Lung (tissue), 12 donors: ENCODE measurements around the gene NSUN6. TPM values are rescaled to one million over a fixed set of nuclear protein-coding genes. Genes with fewer than 3 reads are reported as not detected.
A peak's percentile ranks its signal among the peaks of the same experiment; 100 is the strongest.

Experiments used
- ATAC-seq: fragments of 200-7000 bp; cut with Tn5 transposase; one replicate; pipeline ENCODE4 v1.9.1; 2020; ENCODE audit warnings: moderate number of reproducible peaks; ENCODE audit not compliant: insufficient read depth, low FRiP score
- DNase-seq, 3 donors: peaks; one replicate each; pipeline ENCODE4 v3.0.0-alpha.2; 2013 to 2017
- H3K27ac ChIP-seq, 2 donors: one replicate each; pipeline ENCODE4 v1.5.1; 2013; ENCODE audit warnings: mild to moderate bottlenecking in 2 of 2, moderate library complexity in 2 of 2, control low read depth in 1 of 2, inconsistent platforms in 1 of 2, low read depth in 1 of 2, low read length in 1 of 2
- H3K27me3 ChIP-seq, 3 donors: one replicate each; pipeline ENCODE4 v1.5.1; 2013; ENCODE audit warnings: low read length in 2 of 3; ENCODE audit not compliant: control insufficient read depth in 3 of 3, insufficient read depth in 3 of 3
- H3K36me3 ChIP-seq, 4 donors: one replicate each; pipeline ENCODE4 v1.5.1; 2013; ENCODE audit warnings: low read length in 4 of 4, mild to moderate bottlenecking in 1 of 4, moderate library complexity in 1 of 4; ENCODE audit not compliant: control insufficient read depth in 4 of 4, insufficient read depth in 4 of 4
- H3K4me1 ChIP-seq, 5 donors: one replicate each; pipeline ENCODE4 v1.5.1; 2013; ENCODE audit warnings: low read length in 5 of 5, mild to moderate bottlenecking in 2 of 5, moderate library complexity in 1 of 5; ENCODE audit not compliant: control insufficient read depth in 5 of 5, insufficient read depth in 5 of 5
- H3K4me3 ChIP-seq: one replicate; pipeline ENCODE4 v1.5.1; 2013; ENCODE audit warnings: mild to moderate bottlenecking, control low read depth, moderate library complexity
- H3K9ac ChIP-seq, 2 donors: one replicate each; pipeline ENCODE4 v1.5.1; 2013; ENCODE audit warnings: low read length in 2 of 2, control low read depth in 1 of 2; ENCODE audit not compliant: insufficient read depth in 1 of 2
- H3K9me3 ChIP-seq, 4 donors: one replicate each; pipeline ENCODE4 v1.5.1; 2013; ENCODE audit warnings: low read length in 3 of 4, mild to moderate bottlenecking in 1 of 4, moderate library complexity in 1 of 4; ENCODE audit not compliant: control insufficient read depth in 4 of 4, insufficient read depth in 3 of 4
- WGBS, 2 donors: extraction: QIAGEN DNeasy Blood & Tissue Kit; methylation state at CpG; one replicate each; pipeline ENCODE4 v1.1.7; 2013; 5-methylcytosine and 5-hydroxymethylcytosine counted together
- polyA plus RNA-seq, 2 donors: library from polyadenylated mRNA; stranded (reverse); fragments of 200-250 nt; gene quantifications; one replicate each; pipeline ENCODE4 v1.2.1, GENCODE V29; 2013
- total RNA-seq, 2 donors: library from RNA; depleted of rRNA in 1 of 2; stranded (reverse); fragments of >200 nt in 1 of 2; gene quantifications; one replicate each; pipeline ENCODE4 v1.2.1, GENCODE V29; 2014 to 2021
- TF ChIP-seq, protein P1 (sequence below): IDR thresholded peaks from 2 replicates; pipeline ENCODE4 v1.5.1; 2012; ENCODE audit warnings: mild to moderate bottlenecking; ENCODE audit errors: control extremely low read depth, extremely low read depth
- donor health status: control.
- donor health status: control.
- donor health status: Bipolar disorder and iron deficiency.
- donor health status: healthy.
- donor health status: DM: yes; HTN: yes; CAD: no.

The NSUN6 gene
- total and polyA plus RNA-seq, 4 donors, result 4.0 to 30.5 (median 6.5) TPM

DNA sequence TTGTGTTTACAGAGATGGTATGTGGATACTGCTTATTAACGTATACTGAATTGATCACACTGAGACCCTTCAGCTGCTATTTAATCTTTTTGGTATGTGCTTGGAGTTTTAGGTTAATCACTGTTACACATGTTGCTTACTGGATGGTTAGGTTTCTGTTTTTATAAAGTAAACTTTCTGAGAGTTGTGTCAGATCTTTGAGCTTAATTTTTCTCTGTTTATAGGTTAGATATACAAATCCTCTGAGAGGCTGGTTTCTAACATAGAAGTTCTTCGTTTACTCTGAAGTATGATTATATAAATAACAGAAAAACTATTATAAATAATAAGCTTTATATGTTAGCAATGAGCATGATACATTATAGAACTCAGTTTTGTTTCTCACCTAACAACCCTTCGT lies 123.1 kb downstream of the NSUN6 start:
- ATAC-seq (no peak), DNase-seq (peak in 1 of 3 donors; percentile 30)
- H3K4me3 ChIP-seq, result no peak overlapping the region
- H3K9me3 ChIP-seq, result no peaks in the 10 kb centered on the region
- H3K9ac ChIP-seq, result no peak overlapping the region
- H3K27ac ChIP-seq, result no peak overlapping the region
- peaks cover 0 to 9% (median 5%) of the 10 kb centered on the region in 4 donors for H3K36me3 ChIP-seq
- TF ChIP-seq, protein P1, sequence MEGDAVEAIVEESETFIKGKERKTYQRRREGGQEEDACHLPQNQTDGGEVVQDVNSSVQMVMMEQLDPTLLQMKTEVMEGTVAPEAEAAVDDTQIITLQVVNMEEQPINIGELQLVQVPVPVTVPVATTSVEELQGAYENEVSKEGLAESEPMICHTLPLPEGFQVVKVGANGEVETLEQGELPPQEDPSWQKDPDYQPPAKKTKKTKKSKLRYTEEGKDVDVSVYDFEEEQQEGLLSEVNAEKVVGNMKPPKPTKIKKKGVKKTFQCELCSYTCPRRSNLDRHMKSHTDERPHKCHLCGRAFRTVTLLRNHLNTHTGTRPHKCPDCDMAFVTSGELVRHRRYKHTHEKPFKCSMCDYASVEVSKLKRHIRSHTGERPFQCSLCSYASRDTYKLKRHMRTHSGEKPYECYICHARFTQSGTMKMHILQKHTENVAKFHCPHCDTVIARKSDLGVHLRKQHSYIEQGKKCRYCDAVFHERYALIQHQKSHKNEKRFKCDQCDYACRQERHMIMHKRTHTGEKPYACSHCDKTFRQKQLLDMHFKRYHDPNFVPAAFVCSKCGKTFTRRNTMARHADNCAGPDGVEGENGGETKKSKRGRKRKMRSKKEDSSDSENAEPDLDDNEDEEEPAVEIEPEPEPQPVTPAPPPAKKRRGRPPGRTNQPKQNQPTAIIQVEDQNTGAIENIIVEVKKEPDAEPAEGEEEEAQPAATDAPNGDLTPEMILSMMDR, result no peak
- WGBS, 2 donors, result 78 to 85% methylated on average over 3 of the region's 3 CpGs
- H3K4me1 ChIP-seq, result peaks cover 0 to 5% (median 0%) of the 10 kb centered on the region in 5 donors
- no peaks in the 10 kb centered on the region for H3K27me3 ChIP-seq

DNA sequence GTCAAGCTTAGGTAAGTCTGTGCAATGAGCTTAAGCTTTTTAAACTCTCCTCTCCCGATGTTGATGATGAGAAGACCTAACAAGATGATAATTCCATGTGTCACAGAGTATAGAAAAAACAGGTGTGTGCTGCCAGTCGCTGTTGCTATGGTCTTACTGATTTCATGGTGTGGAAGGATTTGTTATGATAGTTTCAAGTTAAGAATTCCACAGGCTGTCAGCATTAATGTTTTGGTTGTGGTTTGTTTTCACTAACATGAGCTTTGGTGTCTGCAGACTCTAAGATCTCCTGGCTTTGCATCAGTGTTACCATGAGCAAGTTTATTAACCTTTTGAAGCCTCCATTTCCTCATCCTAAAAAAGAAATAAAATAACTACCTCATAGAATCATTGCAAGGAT lies 123.7 kb downstream of the NSUN6 start:
- H3K36me3 ChIP-seq, result peaks cover 0 to 9% (median 4%) of the 10 kb centered on the region in 4 donors
- 74 to 86% methylated on average over 2 of the region's 2 CpGs for WGBS, 2 donors
- TF ChIP-seq, protein P1, result no peak
- no peak overlapping the region for H3K27ac ChIP-seq
- H3K9me3 ChIP-seq, result no peaks in the 10 kb centered on the region
- no peak overlapping the region for H3K4me3 ChIP-seq
- DNase-seq, result peak in 1 of 3 donors; percentile 13
- ATAC-seq, result no peak
- no peaks in the 10 kb centered on the region for H3K27me3 ChIP-seq
- peaks cover 0 to 5% (median 0%) of the 10 kb centered on the region in 5 donors for H3K4me1 ChIP-seq
- no peak overlapping the region for H3K9ac ChIP-seq

DNA sequence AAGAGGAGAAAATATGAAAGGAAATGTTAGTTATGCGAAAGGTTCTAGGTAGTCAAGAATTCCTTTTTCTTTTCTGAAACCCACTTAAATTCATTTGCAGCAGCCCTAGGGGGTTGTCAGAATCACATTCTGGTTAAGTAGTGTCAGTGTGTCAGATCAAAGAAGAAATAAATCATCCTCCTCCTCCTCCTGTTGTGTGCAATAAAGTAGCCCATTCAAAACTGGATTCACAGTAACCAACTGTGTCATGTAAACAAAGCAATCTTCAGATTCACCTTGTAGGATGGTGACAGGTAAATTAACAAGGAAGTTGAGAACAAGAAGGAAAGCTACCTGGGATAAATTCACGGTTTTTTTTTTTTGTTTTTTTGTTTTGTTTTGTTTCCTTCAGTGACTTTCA lies 127.5 kb downstream of the NSUN6 start:
- H3K4me1 ChIP-seq, result peaks cover 0 to 5% (median 0%) of the 10 kb centered on the region in 5 donors
- H3K4me3 ChIP-seq, result no peak overlapping the region
- H3K36me3 ChIP-seq, result peaks cover 0 to 23% (median 6%) of the 10 kb centered on the region in 4 donors
- H3K9ac ChIP-seq, result no peak overlapping the region
- H3K27ac ChIP-seq, result peak overlapping the region in 1 of 2 donors; percentile 38
- TF ChIP-seq, protein P1, result no peak
- H3K27me3 ChIP-seq, result no peaks in the 10 kb centered on the region
- DNase-seq, result no peak
- H3K9me3 ChIP-seq, result no peaks in the 10 kb centered on the region
- WGBS, 2 donors, result 84 to 92% methylated on average over 2 of the region's 2 CpGs
- no peak for ATAC-seq

DNA sequence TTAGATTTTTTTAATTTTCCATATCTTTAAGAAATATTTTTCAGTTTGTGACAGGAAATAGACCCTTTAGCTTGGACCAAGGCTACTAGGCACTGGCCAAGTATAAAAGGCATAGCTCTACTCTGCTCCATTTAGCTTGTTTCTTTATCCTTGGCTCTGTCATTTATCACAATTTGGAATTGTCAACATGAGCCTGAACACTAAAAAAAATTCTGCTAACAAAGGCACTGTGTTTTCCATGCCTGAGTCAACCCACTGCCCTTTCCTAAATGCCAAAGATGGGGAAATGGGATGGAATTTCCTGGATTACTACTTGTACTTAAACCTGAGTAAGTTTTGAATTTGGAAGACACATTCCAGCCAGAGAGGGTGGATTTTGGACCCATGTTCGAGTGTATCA lies 128.4 kb downstream of the NSUN6 start:
- no peaks in the 10 kb centered on the region for H3K9me3 ChIP-seq
- no peak overlapping the region for H3K27ac ChIP-seq
- 63 to 90% methylated on average over 1 of the region's 1 CpG for WGBS, 2 donors
- TF ChIP-seq, protein P1, result no peak
- no peak overlapping the region for H3K9ac ChIP-seq
- H3K27me3 ChIP-seq, result no peaks in the 10 kb centered on the region
- ATAC-seq, result no peak
- H3K36me3 ChIP-seq, result peaks cover 0 to 26% (median 9%) of the 10 kb centered on the region in 4 donors
- no peak for DNase-seq
- peaks cover 0 to 5% (median 0%) of the 10 kb centered on the region in 5 donors for H3K4me1 ChIP-seq
- no peak overlapping the region for H3K4me3 ChIP-seq
